NCI-H2029 (cell line): ENCODE results near the gene STX7.

Experiments used
- DNase-seq: peaks from one replicate; lab custom pipeline; 2025; lab: John Stamatoyannopoulos, UW

STX7 gene

GRCh38 chr6:132476688-132477087 is 36.2 kb downstream of the STX7 start:
- no peak for DNase-seq

- DNase-seq: no peak
These were observed 37.0 kb downstream of the STX7 start for GRCh38 chr6:132475925-132476324.

- DNase-seq: no peak
These were observed 41.1 kb downstream of the STX7 start for GRCh38 chr6:132471787-132472186.

GRCh38 chr6:132466952-132467351 is 46.0 kb downstream of the STX7 start:
- no peak for DNase-seq

- DNase-seq: no peak
These were observed 47.1 kb downstream of the STX7 start for GRCh38 chr6:132465530-132466485.

GRCh38 chr6:132464538-132465256 is 48.2 kb downstream of the STX7 start:
- DNase-seq: no peak

- no peak for DNase-seq
These were observed 51.0 kb downstream of the STX7 start for GRCh38 chr6:132461958-132462357.

- no peak for DNase-seq
These were observed 53.3 kb downstream of the STX7 start for GRCh38 chr6:132459605-132459952.

- DNase-seq: no peak
These were observed 53.9 kb downstream of the STX7 start for GRCh38 chr6:132458887-132459604.

- no peak for DNase-seq
These were observed 56.2 kb downstream of the STX7 start for GRCh38 chr6:132456700-132457143.

GRCh38 chr6:132446855-132447241 is 66.1 kb downstream of the STX7 start:
- no peak for DNase-seq

GRCh38 chr6:132446141-132446854 is 66.6 kb downstream of the STX7 start:
- DNase-seq: no peak

- DNase-seq: no peak
These were observed 67.5 kb downstream of the STX7 start for GRCh38 chr6:132445201-132445951.

GRCh38 chr6:132443206-132443605 is 69.7 kb downstream of the STX7 start:
- no peak for DNase-seq

GRCh38 chr6:132430110-132430509 is 82.8 kb downstream of the STX7 start:
- no peak for DNase-seq

- no peak for DNase-seq
These were observed 87.7 kb downstream of the STX7 start for GRCh38 chr6:132425176-132425575.

GRCh38 chr6:132423839-132424238 is 89.1 kb downstream of the STX7 start:
- no peak for DNase-seq

GRCh38 chr6:132418235-132418965 is 94.5 kb downstream of the STX7 start:
- DNase-seq: no peak

GRCh38 chr6:132414761-132415160 is 98.2 kb downstream of the STX7 start:
- DNase-seq: no peak

- no peak for DNase-seq
These were observed 98.6 kb downstream of the STX7 start for GRCh38 chr6:132414322-132414721.

GRCh38 chr6:132413499-132413802 is 99.5 kb downstream of the STX7 start:
- DNase-seq: no peak
